BLaER1 treated with 17β-estradiol and CSF1 and Interleukin-3, amounts not matched to agents 10 nM and 100 nM (cell line): Measurements from ENCODE around the gene ZNF679.
A peak's percentile ranks its signal among the peaks of the same experiment; 100 is the strongest.
"Not testable (repeated sequence)": the region's sequence is repeated elsewhere in the genome, so short reads cannot be mapped to it uniquely, and the experiment has no call there.

Source experiments
- H3K27ac ChIP-seq, 11 experiments: shearing (Covaris generic); formaldehyde crosslinking; 2 replicates each; pipeline ENCODE4 v1.8.1; 2022
- H3K27me3 ChIP-seq, 11 experiments: shearing (Covaris generic); formaldehyde crosslinking; 2 replicates each; pipeline ENCODE4 v1.8.1; 2022
- H3K36me3 ChIP-seq, 11 experiments: shearing (Covaris generic); formaldehyde crosslinking; 2 replicates each; pipeline ENCODE4 v1.8.1; 2022
- H3K4me1 ChIP-seq, 10 experiments: shearing (Covaris generic); formaldehyde crosslinking; 2 replicates each; pipeline ENCODE4 v1.8.1; 2022
- H3K4me2 ChIP-seq, 11 experiments: shearing (Covaris generic); formaldehyde crosslinking; 2 replicates each; pipeline ENCODE4 v1.8.1; 2022
- H3K4me3 ChIP-seq, 10 experiments: shearing (Covaris generic); formaldehyde crosslinking; 2 replicates each; pipeline ENCODE4 v1.8.1; 2022
- H3K9ac ChIP-seq, 11 experiments: shearing (Covaris generic); formaldehyde crosslinking; 2 replicates each; pipeline ENCODE4 v1.8.1; 2022
- H3K9me3 ChIP-seq, 11 experiments: shearing (Covaris generic); formaldehyde crosslinking; replicated peaks in 1 of 11; 2 replicates each; pipeline ENCODE4 v1.8.1; 2022
- H4K20me1 ChIP-seq, 11 experiments: shearing (Covaris generic); formaldehyde crosslinking; 2 replicates each; pipeline ENCODE4 v1.8.1; 2022
- Cebpa-rat ChIP-seq, 11 experiments: shearing (Covaris generic); IDR thresholded peaks; 2 replicates each; pipeline ENCODE4 v1.8.1; 2022

Gene ZNF679

DNA sequence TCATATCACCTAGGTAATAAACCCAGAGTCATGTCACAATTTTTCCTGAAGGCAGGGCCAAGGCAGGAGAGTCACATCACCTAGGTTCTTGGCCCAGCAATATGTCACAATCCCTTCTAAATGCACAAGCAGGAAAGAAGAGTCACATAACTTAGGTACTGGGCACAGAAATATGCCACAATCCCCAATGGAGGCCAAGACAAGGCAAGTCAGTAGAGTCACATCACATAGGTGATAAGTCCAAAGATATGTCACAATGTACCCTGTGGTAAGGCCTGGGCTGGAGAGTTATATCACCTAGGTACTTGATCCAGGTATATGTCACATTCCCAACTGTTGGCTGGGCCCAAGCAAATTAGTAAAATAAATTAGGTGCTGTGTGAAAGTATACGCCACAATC lies at the start of gene ZNF679:
Gene ZNF679 (plus strand): TSS at position 301 of the 400 bp plus-strand sequence. CDS start 20,644 bp downstream, outside the sequence.
- not testable (repeated sequence) for H3K4me2 ChIP-seq, H3K4me1 ChIP-seq, H3K27ac ChIP-seq, H4K20me1 ChIP-seq, H3K36me3 ChIP-seq, H3K4me3 ChIP-seq, H3K27me3 ChIP-seq, H3K9ac ChIP-seq
- H3K9me3 ChIP-seq: peaks cover 56 to 96% (median 72%) of the 10 kb centered on the region in 11 experiments; a peak in 21 of 22 replicates

DNA sequence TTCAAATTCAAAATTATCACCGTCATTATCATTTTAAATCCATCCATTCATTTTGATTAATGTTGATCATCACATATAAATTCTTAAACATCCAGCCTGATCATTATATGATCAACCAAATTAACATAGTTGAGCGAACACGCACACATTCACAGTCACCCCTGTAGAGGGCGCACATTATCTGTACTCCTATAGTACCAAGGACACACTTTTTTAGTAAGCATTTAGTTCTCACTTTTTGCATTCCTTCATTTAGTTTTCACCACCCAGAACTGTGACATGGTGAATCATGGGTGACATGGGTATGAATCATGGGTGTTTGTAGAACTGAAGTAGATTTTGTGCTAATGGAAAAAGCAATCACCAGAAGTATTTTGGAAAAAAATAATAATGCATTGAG lies 47.3 kb upstream of the ZNF679 start:
- no peak overlapping the region for H3K4me3 ChIP-seq
- H3K4me1 ChIP-seq: no peaks in the 10 kb centered on the region

DNA sequence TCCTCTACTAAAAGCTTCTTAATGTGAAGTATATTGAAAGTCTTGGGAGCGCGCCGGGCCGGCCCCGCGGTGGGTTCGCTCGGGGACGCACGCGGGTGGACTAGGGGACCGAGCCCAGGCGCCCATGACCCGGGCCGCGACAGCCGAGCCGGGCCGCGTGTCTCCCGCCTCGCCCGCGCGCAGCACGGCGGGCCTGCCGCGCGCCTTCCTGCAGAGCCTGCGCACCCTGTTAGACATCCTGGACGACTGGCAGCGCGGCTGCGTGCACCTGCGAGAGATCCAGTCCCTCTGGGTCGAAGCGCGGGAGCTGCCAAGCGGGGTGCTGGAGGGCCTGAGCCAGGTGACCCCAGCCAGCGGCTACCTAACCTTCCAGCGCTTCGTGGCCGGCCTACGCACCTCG lies 46.7 kb upstream of the ZNF679 start:
- Histone ChIP-seq H3K4me3 (0 out of 20 replicates have a peak overlapping the region, but pooled peaks of 1 of the 10 experiments have one; percentile 15), H4K20me1 (no peaks in the 10 kb centered on the region), H3K9me3 (peaks cover 34 to 48% (median 44%) of the 10 kb centered on the region in 11 experiments), H3K9ac (no peak overlapping the region), H3K27me3 (no peaks in the 10 kb centered on the region), H3K4me2 (no peak overlapping the region), H3K27ac (no peak overlapping the region), H3K4me1 (no peaks in the 10 kb centered on the region), H3K36me3 (no peaks in the 10 kb centered on the region)
- TF ChIP-seq Cebpa-rat (IDR thresholded peaks at IDR 0.05): no peak

More for the DNA sequence above, 47.3 kb upstream of the ZNF679 start:
- Histone ChIP-seq H4K20me1 (no peaks in the 10 kb centered on the region), H3K9ac (no peak overlapping the region), H3K27ac (no peak overlapping the region), H3K27me3 (no peaks in the 10 kb centered on the region), H3K9me3 (peaks cover 34 to 48% (median 44%) of the 10 kb centered on the region in 11 experiments), H3K4me2 (no peak overlapping the region), H3K36me3 (no peaks in the 10 kb centered on the region)
- no peak for TF ChIP-seq Cebpa-rat (IDR thresholded peaks at IDR 0.05)

GRCh38 chr7:64182036-64182790 lies 46.1 kb upstream of the ZNF679 start:
- no peaks in the 10 kb centered on the region for H3K4me1 ChIP-seq
- H3K4me2 ChIP-seq: no peak overlapping the region
- H3K9ac ChIP-seq: no peak overlapping the region
- peak overlapping the region in 1 of 10 experiments; percentile 15; a peak in 1 of 20 replicates for H3K4me3 ChIP-seq
- H3K27ac ChIP-seq: no peak overlapping the region
- H3K9me3 ChIP-seq: peaks cover 34 to 48% (median 44%) of the 10 kb centered on the region in 11 experiments
- no peak for TF ChIP-seq Cebpa-rat (IDR thresholded peaks at IDR 0.05)
- no peaks in the 10 kb centered on the region for H3K27me3 ChIP-seq
- no peaks in the 10 kb centered on the region for H4K20me1 ChIP-seq
- H3K36me3 ChIP-seq: no peaks in the 10 kb centered on the region

DNA sequence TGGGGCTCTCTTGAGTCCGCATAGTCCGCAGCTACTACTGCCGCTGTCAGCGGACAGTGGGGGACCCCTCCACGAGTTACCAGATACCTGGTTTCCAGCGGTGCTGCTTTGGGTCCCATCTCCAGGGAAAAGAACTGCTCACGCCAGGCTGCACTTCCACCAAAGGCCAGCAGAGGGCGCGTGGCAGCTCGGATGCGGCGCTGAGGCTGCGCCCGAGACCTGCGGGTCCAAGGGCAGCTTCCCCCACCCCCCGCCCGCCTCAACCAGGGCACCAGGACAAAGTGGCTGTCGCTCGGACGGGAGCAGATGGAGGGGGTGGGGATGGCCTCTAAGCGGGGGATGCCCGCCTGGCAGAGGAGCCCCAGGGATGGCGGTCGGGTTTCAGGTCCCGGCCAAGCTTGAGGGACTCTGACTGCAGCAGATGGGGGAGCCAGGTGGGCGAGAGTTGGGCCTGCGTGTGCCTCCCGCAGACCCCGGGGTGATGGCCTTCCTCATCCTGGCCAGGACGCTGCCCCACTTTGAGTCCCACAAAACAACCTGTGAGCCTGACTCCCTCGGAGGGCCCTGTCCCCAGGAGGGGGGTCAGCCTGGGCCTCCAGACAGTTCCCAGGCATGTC lies 45.0 kb upstream of the ZNF679 start:
- no peak overlapping the region for H3K4me3 ChIP-seq
- peaks cover 34 to 54% (median 48%) of the 10 kb centered on the region in 11 experiments for H3K9me3 ChIP-seq
- H3K36me3 ChIP-seq: no peaks in the 10 kb centered on the region

GRCh38 chr7:64183827-64184372 lies 44.4 kb upstream of the ZNF679 start:
- Histone ChIP-seq H3K4me1 (no peaks in the 10 kb centered on the region), H3K27me3 (no peaks in the 10 kb centered on the region), H4K20me1 (no peaks in the 10 kb centered on the region), H3K9ac (no peak overlapping the region), H3K9me3 (peaks cover 34 to 54% (median 48%) of the 10 kb centered on the region in 11 experiments), H3K4me2 (no peak overlapping the region), H3K4me3 (no peak overlapping the region), H3K36me3 (no peaks in the 10 kb centered on the region), H3K27ac (no peak overlapping the region)
- TF ChIP-seq Cebpa-rat (IDR thresholded peaks at IDR 0.05): no peak

More for the DNA sequence above, 45.0 kb upstream of the ZNF679 start:
- Histone ChIP-seq H3K9ac (no peak overlapping the region), H3K27me3 (no peaks in the 10 kb centered on the region), H4K20me1 (no peaks in the 10 kb centered on the region), H3K4me1 (no peaks in the 10 kb centered on the region), H3K4me2 (no peak overlapping the region), H3K27ac (no peak overlapping the region)
- TF ChIP-seq Cebpa-rat (IDR thresholded peaks at IDR 0.05): no peak

GRCh38 chr7:64184376-64184775 lies 43.9 kb upstream of the ZNF679 start:
- H3K9ac ChIP-seq: no peak overlapping the region
- H3K4me2 ChIP-seq: no peak overlapping the region
- peaks cover 34 to 54% (median 48%) of the 10 kb centered on the region in 11 experiments for H3K9me3 ChIP-seq
- H3K36me3 ChIP-seq: no peaks in the 10 kb centered on the region
- H4K20me1 ChIP-seq: no peaks in the 10 kb centered on the region
- no peaks in the 10 kb centered on the region for H3K27me3 ChIP-seq
- TF ChIP-seq Cebpa-rat (IDR thresholded peaks at IDR 0.05): no peak
- H3K27ac ChIP-seq: no peak overlapping the region
- no peak overlapping the region for H3K4me3 ChIP-seq
- H3K4me1 ChIP-seq: no peaks in the 10 kb centered on the region

DNA sequence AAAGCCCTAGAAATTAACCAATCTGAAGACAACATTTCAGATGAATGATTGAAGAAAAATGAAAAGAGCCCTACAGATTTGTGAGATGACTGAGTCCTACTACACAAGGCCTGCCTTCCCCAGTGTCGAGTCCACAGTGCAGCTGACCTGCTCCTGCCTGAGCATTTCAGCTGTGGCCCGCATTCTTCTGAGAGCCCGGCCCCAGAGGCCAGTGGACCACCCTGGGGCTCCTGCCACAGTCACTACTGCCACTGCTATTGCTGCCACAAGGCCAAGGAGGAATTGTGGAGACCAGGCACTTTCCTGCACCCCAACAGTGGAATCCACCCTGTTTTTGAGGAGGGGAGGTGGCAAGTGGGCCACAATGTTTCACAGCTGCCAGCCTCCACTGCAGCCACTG lies 40.9 kb upstream of the ZNF679 start:
- H3K27me3 ChIP-seq: no peaks in the 10 kb centered on the region
- H3K36me3 ChIP-seq: no peaks in the 10 kb centered on the region
- peaks cover 32 to 49% (median 40%) of the 10 kb centered on the region in 11 experiments for H3K9me3 ChIP-seq
- H3K4me2 ChIP-seq: no peak overlapping the region
- H3K27ac ChIP-seq: no peak overlapping the region
- no peak for TF ChIP-seq Cebpa-rat (IDR thresholded peaks at IDR 0.05)
- no peak overlapping the region for H3K9ac ChIP-seq
- H4K20me1 ChIP-seq: no peaks in the 10 kb centered on the region
- no peak overlapping the region for H3K4me3 ChIP-seq
- no peaks in the 10 kb centered on the region for H3K4me1 ChIP-seq

DNA sequence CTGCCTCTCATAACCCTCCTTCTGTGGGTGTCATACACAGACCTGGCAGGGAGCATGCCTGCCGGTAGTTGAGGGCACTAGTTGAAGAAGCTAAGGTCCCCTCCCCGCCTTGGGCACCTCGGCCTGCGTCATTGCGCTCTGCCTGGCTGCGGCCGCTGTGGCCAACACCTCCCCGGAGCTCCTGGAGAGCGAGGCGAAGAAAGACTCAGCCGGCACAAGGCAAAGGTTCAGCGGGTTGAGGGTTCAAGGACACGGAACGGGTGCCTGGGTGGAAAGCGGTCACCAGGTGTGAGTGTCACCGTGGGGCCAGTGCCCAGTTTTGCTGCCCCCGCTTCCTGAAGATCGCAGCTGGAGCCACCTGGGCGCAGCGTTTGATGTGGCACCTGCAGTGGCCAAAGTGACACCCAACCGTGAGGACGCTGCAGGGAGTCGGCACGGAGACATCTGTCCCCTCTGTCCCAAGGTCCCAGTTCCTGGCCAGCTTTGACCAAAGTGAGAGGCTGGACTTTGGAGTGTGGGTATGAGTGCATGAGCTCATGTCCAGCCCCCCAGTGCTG lies 36.0 kb upstream of the ZNF679 start:
- Histone ChIP-seq H3K4me1 (no peaks in the 10 kb centered on the region), H3K36me3 (no peaks in the 10 kb centered on the region), H3K27me3 (no peaks in the 10 kb centered on the region), H3K4me2 (no peak overlapping the region), H3K27ac (no peak overlapping the region), H3K9me3 (peaks cover 40 to 71% (median 52%) of the 10 kb centered on the region in 11 experiments), H3K4me3 (no peak overlapping the region), H3K9ac (no peak overlapping the region), H4K20me1 (no peaks in the 10 kb centered on the region)
- TF ChIP-seq Cebpa-rat (IDR thresholded peaks at IDR 0.05): no peak
